Measurements from ENCODE around the gene HOXC6.
A peak's percentile ranks its signal among the peaks of the same experiment; 100 is the strongest.

HOXC6 gene

GRCh38 chr12:54027442-54027786 is 826 bp upstream of the HOXC6 start:
- Histone ChIP-seq H4K20me1 (peaks cover 97% of the 10 kb centered on the region), H3K4me2 (no peak overlapping the region), H3K4me3 (no peak overlapping the region), H3K36me3 (no peaks in the 10 kb centered on the region), H3K27me3 (peaks cover 100% of the 10 kb centered on the region), H3K9ac (no peak overlapping the region), H3K9me3 (peaks cover 14% of the 10 kb centered on the region), H3K4me1 (no peaks in the 10 kb centered on the region), H3K27ac (no peak overlapping the region)
- no peak for TF ChIP-seq Cebpa-rat (IDR thresholded peaks at IDR 0.05)

GRCh38 chr12:54029529-54030441 is 1.5 kb downstream of the HOXC6 start:
- no peak for TF ChIP-seq Cebpa-rat (IDR thresholded peaks at IDR 0.05)
- no peaks in the 10 kb centered on the region for H3K4me1 ChIP-seq
- no peak overlapping the region for H3K27ac ChIP-seq
- H3K9ac ChIP-seq: no peak overlapping the region
- no peak overlapping the region for H3K4me3 ChIP-seq
- H3K9me3 ChIP-seq: peaks cover 27% of the 10 kb centered on the region
- H4K20me1 ChIP-seq: peaks cover 89% of the 10 kb centered on the region
- no peak overlapping the region for H3K4me2 ChIP-seq
- peaks cover 100% of the 10 kb centered on the region for H3K27me3 ChIP-seq
- H3K36me3 ChIP-seq: no peaks in the 10 kb centered on the region

GRCh38 chr12:54030442-54030801 is 2.2 kb downstream of the HOXC6 start:
- H4K20me1 ChIP-seq: peaks cover 89% of the 10 kb centered on the region
- peaks cover 100% of the 10 kb centered on the region for H3K27me3 ChIP-seq

GRCh38 chr12:54030889-54031471 is 2.7 kb downstream of the HOXC6 start:
- H3K4me1 ChIP-seq: no peaks in the 10 kb centered on the region
- H4K20me1 ChIP-seq: peaks cover 89% of the 10 kb centered on the region
- no peak overlapping the region for H3K4me3 ChIP-seq

More at GRCh38 chr12:54030442-54030801, 2.2 kb downstream of the HOXC6 start:
- Histone ChIP-seq H3K4me2 (no peak overlapping the region), H3K4me3 (no peak overlapping the region), H3K36me3 (no peaks in the 10 kb centered on the region), H3K9me3 (peaks cover 27% of the 10 kb centered on the region), H3K27ac (no peak overlapping the region), H3K4me1 (no peaks in the 10 kb centered on the region), H3K9ac (no peak overlapping the region)
- TF ChIP-seq Cebpa-rat (IDR thresholded peaks at IDR 0.05): no peak

GRCh38 chr12:54031480-54031879 is 3.2 kb downstream of the HOXC6 start:
- peaks cover 2% of the 10 kb centered on the region for H3K4me1 ChIP-seq

More at GRCh38 chr12:54030889-54031471, 2.7 kb downstream of the HOXC6 start:
- Histone ChIP-seq H3K27me3 (peaks cover 100% of the 10 kb centered on the region), H3K4me2 (no peak overlapping the region), H3K27ac (no peak overlapping the region), H3K9ac (no peak overlapping the region), H3K9me3 (peaks cover 27% of the 10 kb centered on the region), H3K36me3 (no peaks in the 10 kb centered on the region)
- TF ChIP-seq Cebpa-rat (IDR thresholded peaks at IDR 0.05): no peak

GRCh38 chr12:54032086-54032619 is 3.9 kb downstream of the HOXC6 start:
- Histone ChIP-seq H3K4me1 (peaks cover 9% of the 10 kb centered on the region), H3K9ac (no peak overlapping the region), H4K20me1 (peaks cover 90% of the 10 kb centered on the region), H3K4me2 (no peak overlapping the region), H3K27me3 (peaks cover 100% of the 10 kb centered on the region), H3K9me3 (peaks cover 27% of the 10 kb centered on the region), H3K36me3 (no peaks in the 10 kb centered on the region), H3K4me3 (peak overlapping the region; percentile 38; the same call in 1 of the 2 replicates), H3K27ac (no peak overlapping the region)
- no peak for TF ChIP-seq Cebpa-rat (IDR thresholded peaks at IDR 0.05)

More at GRCh38 chr12:54031480-54031879, 3.2 kb downstream of the HOXC6 start:
- H3K9me3 ChIP-seq: peaks cover 27% of the 10 kb centered on the region
- H3K27me3 ChIP-seq: peaks cover 100% of the 10 kb centered on the region
- peaks cover 89% of the 10 kb centered on the region for H4K20me1 ChIP-seq
- H3K9ac ChIP-seq: no peak overlapping the region
- no peak overlapping the region for H3K4me3 ChIP-seq
- no peak overlapping the region for H3K4me2 ChIP-seq
- no peaks in the 10 kb centered on the region for H3K36me3 ChIP-seq
- H3K27ac ChIP-seq: no peak overlapping the region
- no peak for TF ChIP-seq Cebpa-rat (IDR thresholded peaks at IDR 0.05)

- H4K20me1 ChIP-seq: peaks cover 90% of the 10 kb centered on the region
- H3K4me3 ChIP-seq: peak within 1 kb of the TSS; percentile 38; the same call in 1 of the 2 replicates
- H3K9ac ChIP-seq: no peak within 1 kb of the TSS
- H3K4me1 ChIP-seq: peaks cover 10% of the 10 kb centered on the region
- H3K27me3 ChIP-seq: peaks cover 100% of the 10 kb centered on the region
- H3K27ac ChIP-seq: no peak within 1 kb of the TSS
- H3K4me2 ChIP-seq: no peak within 1 kb of the TSS
- H3K36me3 ChIP-seq: no peaks in the 10 kb centered on the region
- peaks cover 27% of the 10 kb centered on the region for H3K9me3 ChIP-seq
- TF ChIP-seq Cebpa-rat (IDR thresholded peaks at IDR 0.05): no peak
Observed at GRCh38 chr12:54032627-54033100, 4.4 kb downstream of the HOXC6 start, which contains the start of gene HOXC5. Gene HOXC5 (plus strand): TSS chr12:54033050. CDS start chr12:54033123, 73 bp downstream.

GRCh38 chr12:54033106-54033979 is 5.1 kb downstream of the HOXC6 start:
- Histone ChIP-seq H3K4me1 (peaks cover 10% of the 10 kb centered on the region), H3K4me2 (no peak overlapping the region), H3K9ac (no peak overlapping the region), H4K20me1 (peaks cover 90% of the 10 kb centered on the region), H3K27ac (no peak overlapping the region), H3K36me3 (no peaks in the 10 kb centered on the region), H3K9me3 (peaks cover 27% of the 10 kb centered on the region), H3K4me3 (peak overlapping the region; percentile 38; the same call in 1 of the 2 replicates), H3K27me3 (peaks cover 100% of the 10 kb centered on the region)
- no peak for TF ChIP-seq Cebpa-rat (IDR thresholded peaks at IDR 0.05)
